ENCODE data around the gene CIBAR2. TPM values are rescaled to one million over a fixed set of nuclear protein-coding genes. Genes with fewer than 3 reads are reported as not detected.

Gene CIBAR2
- total RNA-seq, 2 experiments from 2014 or later, result not detected

DNA sequence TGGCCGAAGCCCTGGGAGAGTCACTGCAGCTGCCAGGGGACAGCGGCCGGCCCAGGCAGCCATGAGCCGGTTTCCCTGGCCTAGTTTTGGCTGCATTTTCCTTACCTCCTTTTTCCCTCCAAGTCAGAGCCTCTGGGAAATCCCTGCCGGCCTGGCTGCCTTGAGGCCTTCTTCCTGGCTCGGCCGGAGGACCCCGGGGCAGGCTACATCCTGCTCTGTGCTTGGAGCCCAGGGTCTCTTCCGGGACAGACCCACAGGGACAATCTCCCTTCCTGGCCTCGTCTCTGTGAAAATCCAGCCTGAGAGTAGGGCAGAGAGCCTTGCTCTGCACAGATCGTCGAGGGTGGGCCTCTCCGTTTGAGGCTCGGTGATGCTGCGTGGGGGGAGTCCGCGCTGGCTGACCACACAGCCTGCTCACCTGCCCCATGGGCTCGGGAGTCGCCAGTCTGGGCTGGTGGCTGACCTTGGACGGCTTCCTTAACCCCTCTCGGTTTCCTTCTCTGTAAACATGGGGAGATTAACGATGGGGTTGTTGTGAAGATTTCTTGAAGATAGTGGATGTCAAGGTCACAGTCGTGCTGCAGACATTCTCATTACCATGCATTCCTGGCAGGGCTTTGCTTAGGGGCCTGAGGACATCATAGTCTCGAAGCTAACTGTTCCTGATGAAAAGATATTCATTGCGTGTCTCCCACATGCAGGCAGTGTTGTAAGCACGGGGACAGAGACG is 34.8 kb upstream of the CIBAR2 start:
- Mint-ChIP-seq H3K4me3 (no peak overlapping the region), H3K27ac (no peak overlapping the region), H3K9me3 (no peaks in the 10 kb centered on the region), H3K4me1 (ENCODE audit: low read depth) (no peaks in the 10 kb centered on the region), H3K36me3 (ENCODE audit: low read depth) (no peaks in the 10 kb centered on the region), H3K27me3 (no peaks in the 10 kb centered on the region)
- H3K36me3 ChIP-seq (ENCODE audit: insufficient read depth, low read length), result no peaks in the 10 kb centered on the region
- no peaks in the 10 kb centered on the region for H3K9me3 ChIP-seq (ENCODE audit: control insufficient read depth in 1 of 2, insufficient read depth in 1 of 2, low read length in 2 of 2)
- TF ChIP-seq, protein P1, sequence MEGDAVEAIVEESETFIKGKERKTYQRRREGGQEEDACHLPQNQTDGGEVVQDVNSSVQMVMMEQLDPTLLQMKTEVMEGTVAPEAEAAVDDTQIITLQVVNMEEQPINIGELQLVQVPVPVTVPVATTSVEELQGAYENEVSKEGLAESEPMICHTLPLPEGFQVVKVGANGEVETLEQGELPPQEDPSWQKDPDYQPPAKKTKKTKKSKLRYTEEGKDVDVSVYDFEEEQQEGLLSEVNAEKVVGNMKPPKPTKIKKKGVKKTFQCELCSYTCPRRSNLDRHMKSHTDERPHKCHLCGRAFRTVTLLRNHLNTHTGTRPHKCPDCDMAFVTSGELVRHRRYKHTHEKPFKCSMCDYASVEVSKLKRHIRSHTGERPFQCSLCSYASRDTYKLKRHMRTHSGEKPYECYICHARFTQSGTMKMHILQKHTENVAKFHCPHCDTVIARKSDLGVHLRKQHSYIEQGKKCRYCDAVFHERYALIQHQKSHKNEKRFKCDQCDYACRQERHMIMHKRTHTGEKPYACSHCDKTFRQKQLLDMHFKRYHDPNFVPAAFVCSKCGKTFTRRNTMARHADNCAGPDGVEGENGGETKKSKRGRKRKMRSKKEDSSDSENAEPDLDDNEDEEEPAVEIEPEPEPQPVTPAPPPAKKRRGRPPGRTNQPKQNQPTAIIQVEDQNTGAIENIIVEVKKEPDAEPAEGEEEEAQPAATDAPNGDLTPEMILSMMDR (IDR thresholded peaks at IDR 0.05), result no peak
- no peak for ATAC-seq (ENCODE audit: poor library complexity)
- POLR2A ChIA-PET, result no interaction called here
- no peak overlapping the region for H3K27ac ChIP-seq (ENCODE audit: low read depth in 1 of 2, low read length in 2 of 2)
- peaks cover 0 to 3% of the 10 kb centered on the region in 2 experiments for H3K27me3 ChIP-seq (ENCODE audit: control insufficient read depth in 1 of 2, insufficient read depth in 2 of 2, low read length in 2 of 2)
- intact Hi-C loops (cut with DNase I, micrococcal nuclease), result no loop called here
- no peak for DNase-seq
- no peak overlapping the region for H3K4me3 ChIP-seq (ENCODE audit: low read length)
- CTCF ChIA-PET, result no interaction called here
- no peaks in the 10 kb centered on the region for H3K4me1 ChIP-seq (ENCODE audit: insufficient read depth, low read length)

DNA sequence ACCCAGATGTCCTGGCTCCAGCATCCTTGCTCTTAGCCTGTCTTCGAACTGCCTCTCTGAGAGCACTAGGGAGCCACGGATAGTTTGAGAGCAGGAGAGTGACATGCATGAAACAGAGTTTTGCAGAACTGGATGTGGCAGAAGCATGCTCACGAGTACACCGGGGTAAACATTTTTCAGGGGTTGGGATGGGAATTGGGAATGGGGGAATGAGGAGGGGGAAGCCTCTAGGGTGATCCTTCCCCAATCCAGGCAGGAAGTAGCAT is 34.2 kb upstream of the CIBAR2 start:
- no peaks in the 10 kb centered on the region for H3K4me1 ChIP-seq (ENCODE audit: insufficient read depth, low read length)
- ATAC-seq (ENCODE audit: poor library complexity), result no peak
- intact Hi-C loops (cut with DNase I, micrococcal nuclease), result no loop called here

DNA sequence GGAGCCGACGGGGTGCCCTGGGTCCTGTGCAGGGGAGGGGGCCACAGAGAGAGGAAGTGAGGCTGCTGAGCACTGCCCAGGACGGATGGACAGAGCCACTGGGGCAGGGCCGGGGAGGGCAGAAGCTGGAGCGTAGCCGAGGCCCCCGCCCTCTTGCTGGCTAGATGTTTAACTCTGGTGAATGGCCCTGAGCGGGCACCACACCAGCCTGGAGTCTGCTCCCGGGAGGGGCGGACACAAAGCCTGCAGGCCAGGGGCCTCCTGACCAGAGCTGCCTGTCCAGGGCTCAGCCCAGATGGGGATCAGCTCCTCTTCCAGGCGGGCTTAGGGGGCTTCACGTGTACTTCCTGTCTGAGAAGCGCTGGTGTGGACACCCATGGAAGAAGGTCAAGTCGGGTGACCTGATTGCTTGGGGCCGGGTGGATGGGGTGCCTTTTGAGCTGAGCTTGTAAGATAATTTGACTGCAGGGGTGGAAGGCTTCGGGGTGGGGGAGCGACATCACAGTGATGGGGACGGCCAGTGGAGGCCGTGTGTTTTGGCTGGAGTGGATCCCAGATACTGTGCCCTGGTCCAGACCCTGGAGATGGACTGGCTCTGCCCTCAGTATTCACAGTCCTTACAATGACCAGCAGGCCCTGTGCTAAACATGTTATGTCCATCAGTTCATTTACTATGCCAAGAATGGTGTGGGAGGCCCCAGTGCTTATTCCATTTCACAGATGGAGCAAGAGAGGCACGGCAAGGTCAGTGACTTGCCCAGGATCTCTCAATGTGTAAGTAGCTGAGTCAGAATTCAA is 33.7 kb upstream of the CIBAR2 start:
- Histone ChIP-seq H3K27me3 (ENCODE audit: control insufficient read depth in 1 of 2, insufficient read depth in 2 of 2, low read length in 2 of 2) (peaks cover 0 to 4% of the 10 kb centered on the region in 2 experiments), H3K27ac (ENCODE audit: low read depth in 1 of 2, low read length in 2 of 2) (no peak overlapping the region), H3K4me1 (ENCODE audit: insufficient read depth, low read length) (no peaks in the 10 kb centered on the region), H3K9me3 (ENCODE audit: control insufficient read depth in 1 of 2, insufficient read depth in 1 of 2, low read length in 2 of 2) (no peaks in the 10 kb centered on the region), H3K36me3 (ENCODE audit: insufficient read depth, low read length) (no peaks in the 10 kb centered on the region), H3K4me3 (ENCODE audit: low read length) (no peak overlapping the region)
- ATAC-seq (ENCODE audit: poor library complexity) (no peak), DNase-seq (no peak)
- POLR2A ChIA-PET, result no interaction called here
- no peaks in the 10 kb centered on the region for H3K36me3 Mint-ChIP-seq (ENCODE audit: low read depth)
- no peaks in the 10 kb centered on the region for H3K4me1 Mint-ChIP-seq (ENCODE audit: low read depth)
- TF ChIP-seq, protein P1 (IDR thresholded peaks at IDR 0.05), result no peak
- H3K4me3 Mint-ChIP-seq, result no peak overlapping the region
- H3K9me3 Mint-ChIP-seq, result no peaks in the 10 kb centered on the region
- CTCF ChIA-PET, result no interaction called here
- intact Hi-C loops (cut with DNase I, micrococcal nuclease), result no loop called here
- no peak overlapping the region for H3K27ac Mint-ChIP-seq
- no peaks in the 10 kb centered on the region for H3K27me3 Mint-ChIP-seq

More for the DNA sequence above, 34.2 kb upstream of the CIBAR2 start:
- no peak overlapping the region for H3K4me3 ChIP-seq (ENCODE audit: low read length)
- H3K4me3 Mint-ChIP-seq, result no peak overlapping the region
- H3K27ac ChIP-seq (ENCODE audit: low read depth in 1 of 2, low read length in 2 of 2), result no peak overlapping the region
- H3K27me3 Mint-ChIP-seq, result no peaks in the 10 kb centered on the region
- no peak for DNase-seq
- no peaks in the 10 kb centered on the region for H3K36me3 Mint-ChIP-seq (ENCODE audit: low read depth)
- no peaks in the 10 kb centered on the region for H3K4me1 Mint-ChIP-seq (ENCODE audit: low read depth)
- TF ChIP-seq, protein P1 (IDR thresholded peaks at IDR 0.05), result no peak
- H3K9me3 Mint-ChIP-seq, result no peaks in the 10 kb centered on the region
- ChIA-PET CTCF (no interaction called here), POLR2A (no interaction called here)
- H3K27ac Mint-ChIP-seq, result no peak overlapping the region
- H3K36me3 ChIP-seq (ENCODE audit: insufficient read depth, low read length), result no peaks in the 10 kb centered on the region
- H3K9me3 ChIP-seq (ENCODE audit: control insufficient read depth in 1 of 2, insufficient read depth in 1 of 2, low read length in 2 of 2), result no peaks in the 10 kb centered on the region
- peaks cover 0 to 4% of the 10 kb centered on the region in 2 experiments for H3K27me3 ChIP-seq (ENCODE audit: control insufficient read depth in 1 of 2, insufficient read depth in 2 of 2, low read length in 2 of 2)
